Upper lobe of right lung (tissue), 1 donor: ENCODE data around the gene ZNF292. TPM values are rescaled to one million over a fixed set of nuclear protein-coding genes. Genes with fewer than 3 reads are reported as not detected.
"Not testable (repeated sequence)": the region's sequence is repeated elsewhere in the genome, so short reads cannot be mapped to it uniquely, and the experiment has no call there.

Experiments used
- ATAC-seq: fragments of 200-7000 bp; cut with Tn5 transposase; one replicate; pipeline ENCODE4 v1.9.1; 2020; ENCODE audit warnings: mild to moderate bottlenecking, moderate library complexity
- DNase-seq: peaks from one replicate; pipeline ENCODE4 v3.0.0-alpha.2; 2020
- H3K27ac ChIP-seq: fragments of 200-600 bp; one replicate; pipeline ENCODE4 v1.8.0; 2022
- H3K27me3 ChIP-seq: fragments of 200-600 bp; one replicate; pipeline ENCODE4 v1.8.0; 2022; ENCODE audit warnings: mild to moderate bottlenecking
- H3K36me3 ChIP-seq: fragments of 200-600 bp; one replicate; pipeline ENCODE4 v1.8.0; 2022
- H3K4me1 ChIP-seq: fragments of 200-600 bp; one replicate; pipeline ENCODE4 v1.8.0; 2022
- H3K4me3 ChIP-seq: fragments of 200-600 bp; one replicate; pipeline ENCODE4 v1.8.0; 2022; ENCODE audit warnings: mild to moderate bottlenecking
- H3K9me3 ChIP-seq: fragments of 200-600 bp; one replicate; pipeline ENCODE4 v1.8.0; 2022
- intact Hi-C: fragments of 100-400 bp; cut with DNase I; formaldehyde crosslinking; loops from one replicate; pipeline ENCODE4 v1.11.0; 2022
- total RNA-seq: library from RNA; stranded (reverse); fragmentation: NEBNext Ultra II Directional; extraction: Animal tissue kit (Norgen Biotek cat#: 25700); gene quantifications from one replicate; pipeline ENCODE4 v1.2.1, GENCODE V29; 2021
- TF ChIP-seq, protein P1 (sequence below): fragments of 200-600 bp; IDR thresholded peaks from one replicate; pipeline ENCODE4 v1.8.0; 2022; ENCODE audit warnings: antibody characterized with exemption
- donor health status: DM: no; HTN: yes; CAD: no; lungs with severe emphysema.

Gene ZNF292
- total RNA-seq, 1 donor from 2014 or later, result 34.0 TPM

DNA sequence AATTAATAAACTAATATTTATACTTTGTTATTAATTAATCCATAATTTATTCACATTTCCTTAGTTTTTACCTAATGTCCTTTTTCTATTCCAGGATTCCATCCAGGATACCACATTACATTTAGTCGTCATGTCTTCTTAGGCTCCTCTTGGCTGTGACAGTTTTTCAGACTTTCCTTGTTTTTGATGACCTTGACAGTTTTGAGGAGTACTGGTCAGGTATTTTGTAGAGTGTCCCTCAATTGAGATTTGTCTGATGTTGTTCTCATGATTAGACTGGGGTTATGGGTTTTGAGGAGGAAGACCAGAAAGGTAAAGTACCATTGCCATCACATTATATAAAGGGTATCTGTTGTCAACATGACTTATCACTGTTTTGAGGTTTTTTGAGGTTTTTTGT lies 67.3 kb downstream of the ZNF292 start:
- TF ChIP-seq, protein P1, sequence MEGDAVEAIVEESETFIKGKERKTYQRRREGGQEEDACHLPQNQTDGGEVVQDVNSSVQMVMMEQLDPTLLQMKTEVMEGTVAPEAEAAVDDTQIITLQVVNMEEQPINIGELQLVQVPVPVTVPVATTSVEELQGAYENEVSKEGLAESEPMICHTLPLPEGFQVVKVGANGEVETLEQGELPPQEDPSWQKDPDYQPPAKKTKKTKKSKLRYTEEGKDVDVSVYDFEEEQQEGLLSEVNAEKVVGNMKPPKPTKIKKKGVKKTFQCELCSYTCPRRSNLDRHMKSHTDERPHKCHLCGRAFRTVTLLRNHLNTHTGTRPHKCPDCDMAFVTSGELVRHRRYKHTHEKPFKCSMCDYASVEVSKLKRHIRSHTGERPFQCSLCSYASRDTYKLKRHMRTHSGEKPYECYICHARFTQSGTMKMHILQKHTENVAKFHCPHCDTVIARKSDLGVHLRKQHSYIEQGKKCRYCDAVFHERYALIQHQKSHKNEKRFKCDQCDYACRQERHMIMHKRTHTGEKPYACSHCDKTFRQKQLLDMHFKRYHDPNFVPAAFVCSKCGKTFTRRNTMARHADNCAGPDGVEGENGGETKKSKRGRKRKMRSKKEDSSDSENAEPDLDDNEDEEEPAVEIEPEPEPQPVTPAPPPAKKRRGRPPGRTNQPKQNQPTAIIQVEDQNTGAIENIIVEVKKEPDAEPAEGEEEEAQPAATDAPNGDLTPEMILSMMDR, result no peak
- ATAC-seq, result no peak
- Histone ChIP-seq H3K27me3 (no peaks in the 10 kb centered on the region), H3K4me1 (no peaks in the 10 kb centered on the region), H3K4me3 (no peak overlapping the region), H3K9me3 (no peaks in the 10 kb centered on the region), H3K36me3 (peaks cover 44% of the 10 kb centered on the region), H3K27ac (no peak overlapping the region)
- intact Hi-C loops, result no loop called here
- DNase-seq, result no peak

DNA sequence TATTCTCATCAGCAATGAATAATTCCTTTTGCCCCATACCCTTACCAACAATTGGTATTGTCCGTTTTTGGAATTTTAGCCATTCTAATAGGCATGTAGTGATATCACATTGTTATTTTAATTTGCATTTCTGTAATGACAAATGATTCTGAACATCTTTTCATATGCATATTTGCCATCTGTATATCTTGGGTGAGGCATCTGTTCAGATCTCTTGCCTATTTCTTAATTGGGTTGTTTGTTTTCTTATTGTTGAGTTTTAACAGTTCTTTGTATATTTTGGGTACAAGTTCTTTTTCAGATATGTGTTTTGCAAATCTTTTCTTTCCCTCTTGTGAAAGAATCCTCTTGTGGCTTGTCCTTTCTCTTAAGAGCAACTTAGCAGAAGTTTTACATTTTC lies 69.6 kb downstream of the ZNF292 start:
- TF ChIP-seq, protein P1, result no peak
- Histone ChIP-seq H3K4me3 (no peak overlapping the region), H3K27ac (no peak overlapping the region), H3K4me1 (no peaks in the 10 kb centered on the region), H3K27me3 (no peaks in the 10 kb centered on the region), H3K36me3 (peaks cover 39% of the 10 kb centered on the region), H3K9me3 (no peaks in the 10 kb centered on the region)
- no peak for ATAC-seq
- intact Hi-C loops, result no loop called here
- no peak for DNase-seq

DNA sequence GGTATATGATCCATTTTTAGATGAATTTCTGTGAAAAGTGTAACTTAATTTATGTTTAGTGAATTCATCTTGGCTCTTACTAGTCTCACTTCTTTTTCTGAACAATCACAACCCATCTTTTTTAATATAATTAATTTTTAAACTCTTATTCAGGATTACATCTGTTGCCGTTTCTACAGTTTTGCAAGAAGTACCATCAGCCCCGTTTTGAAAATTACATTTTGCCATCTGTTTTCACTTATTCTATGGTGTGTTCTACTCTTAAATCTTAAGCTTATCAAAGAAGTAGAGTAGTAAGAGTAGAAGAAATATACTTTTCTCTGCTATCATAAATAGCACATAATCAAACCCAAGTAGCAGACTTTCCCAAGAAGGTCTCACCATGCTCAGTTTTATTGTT lies 70.1 kb downstream of the ZNF292 start:
- no peaks in the 10 kb centered on the region for H3K27me3 ChIP-seq
- no peak for DNase-seq
- no peaks in the 10 kb centered on the region for H3K9me3 ChIP-seq
- intact Hi-C loops, result no loop called here
- H3K4me1 ChIP-seq, result no peaks in the 10 kb centered on the region
- TF ChIP-seq, protein P1, result no peak
- H3K4me3 ChIP-seq, result no peak overlapping the region
- ATAC-seq, result no peak
- H3K27ac ChIP-seq, result no peak overlapping the region
- H3K36me3 ChIP-seq, result peaks cover 37% of the 10 kb centered on the region

DNA sequence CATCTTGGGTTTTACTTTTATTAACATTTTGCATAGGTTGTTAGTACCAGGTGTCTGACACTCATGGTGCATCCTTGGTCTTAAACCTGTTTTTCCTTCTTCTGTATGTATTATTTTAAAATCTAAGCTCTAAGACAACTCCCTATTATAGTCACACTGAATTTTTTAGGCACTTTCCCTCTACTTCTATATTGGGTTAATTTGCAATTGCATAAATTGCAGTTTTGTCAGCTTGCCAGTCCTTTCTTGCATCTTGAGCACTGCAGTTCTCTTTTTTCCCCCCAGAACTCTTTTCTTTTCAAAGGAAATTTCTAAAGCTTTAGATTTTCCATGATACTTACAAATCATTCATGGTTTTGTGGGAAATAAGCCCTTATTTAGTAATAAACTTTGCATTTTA lies 70.6 kb downstream of the ZNF292 start:
- Histone ChIP-seq H3K27me3 (no peaks in the 10 kb centered on the region), H3K9me3 (no peaks in the 10 kb centered on the region), H3K4me3 (no peak overlapping the region), H3K36me3 (peaks cover 39% of the 10 kb centered on the region), H3K4me1 (no peaks in the 10 kb centered on the region), H3K27ac (no peak overlapping the region)
- intact Hi-C loops, result no loop called here
- ATAC-seq, result no peak
- TF ChIP-seq, protein P1, result no peak
- no peak for DNase-seq

DNA sequence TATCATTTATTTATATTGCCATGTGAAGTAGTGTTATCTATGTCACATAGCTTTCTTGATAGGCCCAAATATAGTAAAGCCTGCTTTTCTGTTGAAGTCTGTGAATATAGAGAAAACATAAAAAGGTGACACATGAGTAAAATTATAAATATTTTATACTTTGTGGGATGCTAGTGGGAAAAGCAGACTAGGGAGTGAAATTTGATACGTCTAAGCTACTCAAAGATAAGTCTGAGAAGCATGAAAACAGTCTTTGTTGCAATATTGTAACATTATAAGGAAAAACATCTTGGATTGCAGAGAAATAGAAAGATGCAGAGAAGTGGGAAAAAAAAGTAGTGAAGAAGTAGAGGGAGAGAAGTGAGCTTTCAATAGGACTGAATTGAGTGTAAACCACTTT lies 75.4 kb downstream of the ZNF292 start:
- H3K4me3 ChIP-seq, result no peak overlapping the region
- H3K9me3 ChIP-seq, result no peaks in the 10 kb centered on the region
- H3K27ac ChIP-seq, result no peak overlapping the region
- TF ChIP-seq, protein P1, result no peak
- H3K4me1 ChIP-seq, result no peaks in the 10 kb centered on the region
- no peak for DNase-seq
- ATAC-seq, result no peak
- H3K36me3 ChIP-seq, result peaks cover 26% of the 10 kb centered on the region
- H3K27me3 ChIP-seq, result no peaks in the 10 kb centered on the region
- intact Hi-C loops, result no loop called here

DNA sequence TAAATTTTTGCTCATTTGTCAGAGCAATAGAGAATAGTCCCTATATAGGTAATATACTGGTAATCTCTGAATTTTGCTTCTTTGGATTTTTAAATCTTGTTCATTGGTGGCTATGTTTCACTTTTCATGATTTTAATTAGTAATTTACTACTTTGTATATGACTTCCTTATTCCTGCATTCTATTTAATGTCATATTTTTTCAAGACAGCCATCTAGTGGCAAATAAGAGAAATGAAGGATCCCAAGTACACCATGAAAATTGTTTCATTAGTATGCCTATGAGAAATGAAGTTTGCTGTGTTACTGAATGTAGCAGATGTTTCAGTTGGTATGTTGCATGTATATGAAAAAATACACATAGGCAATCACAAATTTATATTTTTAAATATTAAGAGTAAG lies 82.4 kb downstream of the ZNF292 start:
- Histone ChIP-seq H3K27me3 (no peaks in the 10 kb centered on the region), H3K27ac (no peak overlapping the region), H3K9me3 (no peaks in the 10 kb centered on the region), H3K4me1 (no peaks in the 10 kb centered on the region), H3K4me3 (no peak overlapping the region), H3K36me3 (peaks cover 21% of the 10 kb centered on the region)
- DNase-seq (no peak), ATAC-seq (peak; percentile 58)
- TF ChIP-seq, protein P1, result peak; percentile 69
- intact Hi-C loops, result no loop called here

DNA sequence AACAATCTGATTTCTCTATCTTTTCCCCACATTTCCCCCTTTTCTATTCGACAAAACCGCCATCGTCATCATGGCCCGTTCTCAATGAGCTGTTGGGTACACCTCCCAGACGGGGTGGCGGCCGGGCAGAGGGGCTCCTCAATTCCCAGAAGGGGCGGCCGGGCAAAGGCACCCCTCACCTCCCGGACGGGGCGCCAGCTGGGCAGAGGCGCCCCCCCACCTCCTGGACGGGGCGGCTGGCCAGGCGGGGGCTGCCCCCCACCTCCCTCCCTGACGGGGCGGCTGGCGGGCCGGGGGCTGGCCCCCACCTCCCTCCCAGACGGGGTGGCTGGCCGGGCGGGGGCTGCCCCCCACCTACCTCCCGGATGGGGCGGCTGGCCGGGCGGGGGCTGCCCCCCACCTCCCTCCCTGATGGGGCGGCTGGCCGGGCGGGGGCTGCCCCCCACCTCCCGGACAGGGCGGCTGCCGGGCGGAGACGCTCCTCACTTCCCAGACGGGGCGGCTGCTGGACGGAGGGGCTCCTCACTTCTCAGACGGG lies 83.8 kb downstream of the ZNF292 start:
- H3K36me3 ChIP-seq, result peaks cover 22% of the 10 kb centered on the region
- H3K4me1 ChIP-seq, H3K27ac ChIP-seq, H3K4me3 ChIP-seq, ATAC-seq, intact Hi-C loops, H3K9me3 ChIP-seq, H3K27me3 ChIP-seq: not testable (repeated sequence)
- DNase-seq, result peak; percentile 39
